ENCODE data around the gene SNAP25. TPM values are rescaled to one million over a fixed set of nuclear protein-coding genes. Genes with fewer than 3 reads are reported as not detected.

Gene SNAP25
- total RNA-seq, 2 experiments from 2014 or later, result not detected

- CTCF ChIA-PET, result no interaction called here
- intact Hi-C loops (cut with micrococcal nuclease), result no loop called here
- H3K4me3 Mint-ChIP-seq, result no peak overlapping the region
Observed at GRCh38 chr20:10194166-10194565, 24.5 kb upstream of the SNAP25 start.

GRCh38 chr20:10200330-10200729, 18.3 kb upstream of the SNAP25 start:
- POLR2A ChIA-PET, result interaction anchor here (0.6 kb wide), 1 partner anchor 116 kb away, joined by 3 read pairs; no protein-coding TSS in a partner anchor
- intact Hi-C loops (cut with micrococcal nuclease), result no loop called here
- H3K27ac Mint-ChIP-seq, result no peak overlapping the region
- no peaks in the 10 kb centered on the region for H3K4me1 Mint-ChIP-seq (ENCODE audit: low read depth)
- DNase-seq (no peak), ATAC-seq (no peak)
- H3K36me3 Mint-ChIP-seq (ENCODE audit: low read depth), result no peaks in the 10 kb centered on the region
- H3K4me3 Mint-ChIP-seq, result no peak overlapping the region
- H3K27me3 Mint-ChIP-seq, result peaks cover 4% of the 10 kb centered on the region
- no peak for TF ChIP-seq CTCF (IDR thresholded peaks at IDR 0.05)
- CTCF ChIA-PET, result no interaction called here
- no peaks in the 10 kb centered on the region for H3K9me3 Mint-ChIP-seq

More at GRCh38 chr20:10194166-10194565, 24.5 kb upstream of the SNAP25 start:
- no peak overlapping the region for H3K27ac Mint-ChIP-seq
- no peak for TF ChIP-seq CTCF (IDR thresholded peaks at IDR 0.05)
- peaks cover 5% of the 10 kb centered on the region for H3K27me3 Mint-ChIP-seq
- DNase-seq, result no peak
- ATAC-seq, result no peak
- H3K36me3 Mint-ChIP-seq (ENCODE audit: low read depth), result no peaks in the 10 kb centered on the region
- no peaks in the 10 kb centered on the region for H3K4me1 Mint-ChIP-seq (ENCODE audit: low read depth)
- H3K9me3 Mint-ChIP-seq, result peaks cover 2% of the 10 kb centered on the region
- POLR2A ChIA-PET, result no interaction called here

- no peak overlapping the region for H3K4me3 Mint-ChIP-seq
- CTCF ChIA-PET, result no interaction called here
Observed at GRCh38 chr20:10201321-10201870, 17.2 kb upstream of the SNAP25 start.

GRCh38 chr20:10209091-10209490, 9.5 kb upstream of the SNAP25 start:
- Mint-ChIP-seq H3K9me3 (no peaks in the 10 kb centered on the region), H3K27ac (no peak overlapping the region), H3K4me3 (no peak overlapping the region), H3K27me3 (peaks cover 3% of the 10 kb centered on the region), H3K36me3 (ENCODE audit: low read depth) (no peaks in the 10 kb centered on the region), H3K4me1 (ENCODE audit: low read depth) (no peaks in the 10 kb centered on the region)
- no peak for DNase-seq
- TF ChIP-seq CTCF (IDR thresholded peaks at IDR 0.05), result no peak
- intact Hi-C loops (cut with micrococcal nuclease), result no loop called here
- ChIA-PET CTCF (no interaction called here), POLR2A (interaction anchor here (0.9 kb wide), 1 partner anchor 33 kb away, joined by 3 read pairs; no protein-coding TSS in a partner anchor)
- ATAC-seq, result no peak

More at GRCh38 chr20:10201321-10201870, 17.2 kb upstream of the SNAP25 start:
- Mint-ChIP-seq H3K27ac (no peak overlapping the region), H3K9me3 (no peaks in the 10 kb centered on the region), H3K27me3 (peaks cover 2% of the 10 kb centered on the region), H3K36me3 (ENCODE audit: low read depth) (no peaks in the 10 kb centered on the region), H3K4me1 (ENCODE audit: low read depth) (no peaks in the 10 kb centered on the region)
- intact Hi-C loops (cut with micrococcal nuclease), result no loop called here
- no peak for DNase-seq
- POLR2A ChIA-PET, result no interaction called here
- TF ChIP-seq CTCF (IDR thresholded peaks at IDR 0.05), result no peak
- ATAC-seq, result no peak

- CTCF ChIA-PET, result interaction anchor here (0.8 kb wide), 1 partner anchor 235 kb away, joined by 3 read pairs; no protein-coding TSS in a partner anchor
- peaks cover 7% of the 10 kb centered on the region for H3K36me3 Mint-ChIP-seq (ENCODE audit: low read depth)
- POLR2A ChIA-PET, result no interaction called here
- peaks cover 6% of the 10 kb centered on the region for H3K4me1 Mint-ChIP-seq (ENCODE audit: low read depth)
- TF ChIP-seq CTCF (IDR thresholded peaks at IDR 0.05), result no peak
- DNase-seq (no peak), ATAC-seq (no peak)
- H3K9me3 Mint-ChIP-seq, result peaks cover 4% of the 10 kb centered on the region
- H3K27ac Mint-ChIP-seq, result no peak overlapping the region
- intact Hi-C loops (cut with micrococcal nuclease), result no loop called here
- H3K27me3 Mint-ChIP-seq, result peaks cover 19% of the 10 kb centered on the region
- H3K4me3 Mint-ChIP-seq, result no peak overlapping the region
Observed at GRCh38 chr20:10213526-10213925, 5.1 kb upstream of the SNAP25 start.
